HG02970 (cell line): Measurements from ENCODE around the gene NEBL.

Experiments
- ATAC-seq: cut with Tn5 transposase; IDR thresholded peaks from one replicate; pipeline ENCODE4 v1.9.1; 2021; ENCODE audit warnings: mild to moderate bottlenecking, moderate library complexity, moderate number of reproducible peaks; ENCODE audit not compliant: unreplicated experiment, low FRiP score

Gene NEBL

GRCh38 chr10:20740120-20740519, 157.0 kb downstream of the NEBL start:
- no peak for ATAC-seq

DNA sequence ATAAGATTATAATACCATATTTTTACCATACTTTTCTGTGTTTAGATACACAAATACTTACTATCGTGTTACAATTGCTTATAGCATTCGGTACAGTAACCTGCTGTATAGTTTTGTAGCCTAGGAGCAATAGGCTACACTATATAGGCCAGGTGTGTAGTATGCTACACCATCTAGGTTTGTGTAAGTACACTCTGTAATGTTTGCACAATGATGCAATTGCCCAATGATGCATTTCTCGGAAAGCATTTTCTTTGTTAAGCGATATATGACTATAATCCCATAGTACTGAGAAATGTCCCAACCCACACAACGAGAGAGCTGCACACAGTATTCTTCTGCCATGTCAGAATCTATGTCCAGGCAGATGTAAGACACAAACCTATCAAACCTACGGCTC, 160.0 kb downstream of the NEBL start:
- ATAC-seq: no peak
